ENCODE data around the gene C1QTNF1. TPM values are rescaled to one million over a fixed set of nuclear protein-coding genes. Genes with fewer than 3 reads are reported as not detected.

The C1QTNF1 gene
- total RNA-seq, 1 donor from 2014 or later: not detected

GRCh38 chr17:79077587-79077986 is 53.6 kb downstream of the C1QTNF1 start:
- intact Hi-C loops (cut with micrococcal nuclease): no loop called here

DNA sequence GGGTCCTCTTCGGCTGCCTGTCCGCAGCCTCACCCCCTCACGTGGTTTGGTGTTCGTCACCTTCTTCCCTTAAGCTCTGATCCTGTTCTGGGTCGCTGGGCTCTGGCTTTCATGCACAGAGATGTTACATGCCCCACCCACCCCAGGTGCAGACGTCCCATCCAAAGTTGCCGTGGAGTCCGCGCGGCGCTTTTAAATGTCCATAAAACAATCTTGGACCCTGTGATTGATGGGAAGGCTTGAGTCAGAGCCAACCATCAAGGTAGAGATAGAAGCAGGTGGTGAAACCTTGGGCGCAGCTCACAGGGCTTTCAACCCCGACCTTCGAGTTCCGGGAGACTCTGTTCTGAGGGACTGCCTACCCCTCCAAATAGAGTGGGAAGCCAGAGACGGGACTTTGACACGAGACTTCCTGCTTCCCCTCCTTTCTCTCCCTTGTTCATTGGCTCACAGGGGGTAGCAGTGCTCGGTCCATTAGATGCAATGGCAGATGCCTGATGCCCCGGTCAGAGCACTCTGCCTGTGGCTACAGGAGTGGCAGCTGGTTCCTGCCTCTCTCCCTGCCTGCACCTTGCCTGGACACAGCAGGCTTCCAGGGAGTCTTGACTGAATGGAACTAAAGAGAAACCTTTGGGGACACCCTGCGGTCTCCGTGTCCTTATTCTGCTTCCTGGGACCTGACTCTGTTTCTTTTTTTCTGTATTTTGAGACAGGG is 54.7 kb downstream of the C1QTNF1 start:
- intact Hi-C loops (cut with micrococcal nuclease): no loop called here

DNA sequence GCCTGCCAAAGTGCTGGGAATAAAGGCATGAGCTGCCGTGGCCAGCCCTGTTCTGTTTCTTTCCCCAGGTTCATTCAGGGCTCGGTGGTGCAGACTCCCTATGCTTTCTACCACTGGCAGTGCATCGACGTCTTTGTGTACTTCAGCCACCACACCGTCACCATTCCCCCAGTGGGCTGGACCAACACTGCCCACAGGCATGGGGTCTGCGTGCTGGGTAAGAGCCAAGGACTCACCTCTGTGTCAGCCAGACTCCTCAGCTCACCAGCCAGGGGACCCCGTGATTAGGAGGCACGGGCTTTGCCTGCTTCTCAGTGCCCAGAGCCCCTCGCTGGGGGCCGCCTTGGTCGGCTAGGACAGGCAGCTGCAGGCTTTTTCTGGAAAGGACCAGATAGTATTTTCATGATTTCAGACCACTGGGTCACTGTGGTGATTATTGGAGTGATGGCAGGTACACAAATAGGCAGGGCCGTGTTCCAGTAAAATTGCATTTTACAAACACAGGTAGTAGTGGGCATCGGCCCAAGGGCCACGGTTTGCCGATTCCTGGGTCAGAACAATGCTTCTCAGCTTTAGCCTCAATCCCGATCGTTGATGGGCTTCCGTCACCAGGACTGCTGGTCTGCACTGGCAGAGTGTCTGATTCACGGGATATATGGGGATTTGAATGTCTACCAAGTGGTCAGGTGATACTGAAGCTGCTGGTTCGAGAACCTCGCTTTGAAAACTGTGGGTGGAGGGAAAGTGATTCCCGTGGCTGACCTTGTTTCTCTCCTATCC is 55.6 kb downstream of the C1QTNF1 start:
- intact Hi-C loops (cut with micrococcal nuclease): no loop called here

DNA sequence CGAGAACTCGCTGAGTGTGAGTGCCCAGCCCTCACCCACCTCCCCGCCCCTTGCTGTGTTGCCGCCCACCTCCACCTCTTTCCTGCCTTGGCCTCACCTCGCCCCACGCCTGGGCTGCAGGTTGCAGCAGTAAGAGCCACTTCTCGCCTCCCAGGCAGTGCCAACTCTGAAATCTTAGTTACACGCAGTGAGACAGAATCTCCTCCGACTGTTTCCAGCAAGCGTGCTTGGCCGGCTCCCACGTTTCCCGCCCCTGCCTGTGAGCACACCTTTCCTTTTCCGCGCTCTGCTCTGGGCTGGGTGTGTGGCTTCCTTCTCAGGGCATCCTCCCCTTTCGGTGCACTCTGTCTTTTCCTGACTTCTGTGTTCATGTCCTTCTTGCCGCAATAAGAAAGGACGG is 56.4 kb downstream of the C1QTNF1 start:
- intact Hi-C loops (cut with micrococcal nuclease): no loop called here

- intact Hi-C loops (cut with micrococcal nuclease): no loop called here
Measured at GRCh38 chr17:79080761-79081290, 56.9 kb downstream of the C1QTNF1 start.

DNA sequence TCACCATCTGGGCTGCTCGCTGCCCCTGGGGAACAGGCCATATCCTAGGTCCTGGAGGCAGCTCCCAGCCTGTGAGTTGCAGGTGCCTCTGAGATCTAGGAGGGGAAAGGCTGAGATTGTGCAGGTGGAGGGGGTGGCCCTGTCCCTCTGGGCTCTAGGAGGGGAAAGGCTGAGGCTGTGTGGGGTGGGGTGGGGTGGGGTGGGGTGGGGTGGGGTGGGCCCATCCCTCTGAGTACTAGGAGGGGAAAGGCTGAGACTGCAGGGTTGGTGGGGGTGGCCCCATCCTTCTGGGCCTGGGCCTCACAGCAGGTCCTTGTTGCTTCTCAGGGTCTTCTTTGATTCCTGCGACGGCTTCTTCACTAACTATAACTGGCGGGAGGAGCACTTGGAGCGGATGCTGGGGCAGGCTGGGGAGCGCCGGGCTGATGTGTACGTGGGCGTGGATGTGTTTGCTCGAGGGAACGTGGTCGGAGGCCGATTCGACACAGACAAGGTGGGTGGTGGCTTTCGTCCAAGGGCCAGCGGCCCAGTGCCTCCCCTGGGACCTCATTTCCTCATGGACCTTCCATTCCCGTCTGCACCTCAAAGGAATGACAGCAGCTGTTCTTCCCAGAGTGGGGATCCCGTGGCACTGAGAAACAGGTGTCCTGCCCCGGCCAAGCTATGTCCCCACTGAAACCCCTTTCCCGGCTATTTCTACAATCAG is 57.8 kb downstream of the C1QTNF1 start:
- intact Hi-C loops (cut with micrococcal nuclease): no loop called here

GRCh38 chr17:79082311-79083190 is 58.6 kb downstream of the C1QTNF1 start:
- intact Hi-C loops (cut with micrococcal nuclease): no loop called here

DNA sequence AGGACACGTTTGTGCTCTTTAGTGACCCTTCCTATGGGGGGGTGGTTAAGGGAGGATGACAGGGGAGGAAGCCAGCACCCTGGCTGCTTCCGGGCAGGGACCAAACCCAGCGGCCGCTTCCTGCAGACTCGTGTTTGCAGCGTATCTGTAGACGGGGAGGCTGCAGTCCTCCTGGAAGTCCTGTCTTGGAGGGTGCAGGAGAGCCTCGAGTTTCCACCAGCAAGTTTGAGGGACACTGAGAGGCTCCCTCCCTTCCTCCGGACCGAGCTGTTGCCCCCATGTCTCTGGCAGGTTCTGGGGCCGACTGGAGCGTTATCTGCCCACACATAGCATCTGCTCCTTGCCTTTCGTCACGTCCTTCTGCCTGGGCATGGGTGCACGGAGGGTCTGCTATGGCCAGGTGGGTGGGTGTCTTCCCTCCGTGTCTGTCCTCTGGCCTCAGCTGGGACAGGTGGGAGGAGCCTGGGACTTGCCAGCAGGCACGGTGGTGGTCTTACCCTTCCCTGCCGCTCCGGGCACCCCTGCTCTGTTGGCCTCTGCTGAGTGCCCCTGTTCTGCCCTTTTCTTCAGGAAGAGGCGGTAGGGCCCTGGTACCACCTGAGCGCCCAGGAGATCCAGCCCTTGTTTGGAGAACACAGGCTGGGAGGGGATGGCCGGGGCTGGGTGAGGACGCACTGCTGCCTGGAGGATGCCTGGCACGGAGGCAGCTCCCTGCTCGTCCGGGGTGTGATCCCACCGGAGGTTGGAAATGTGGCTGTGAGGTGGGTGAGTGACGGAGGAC is 59.4 kb downstream of the C1QTNF1 start:
- intact Hi-C loops (cut with micrococcal nuclease): no loop called here

- intact Hi-C loops (cut with micrococcal nuclease): loop anchor here (5.0 kb wide), 1 partner anchor 623 kb away; no protein-coding TSS in a partner anchor
Measured at GRCh38 chr17:79084291-79085153, 60.6 kb downstream of the C1QTNF1 start.

DNA sequence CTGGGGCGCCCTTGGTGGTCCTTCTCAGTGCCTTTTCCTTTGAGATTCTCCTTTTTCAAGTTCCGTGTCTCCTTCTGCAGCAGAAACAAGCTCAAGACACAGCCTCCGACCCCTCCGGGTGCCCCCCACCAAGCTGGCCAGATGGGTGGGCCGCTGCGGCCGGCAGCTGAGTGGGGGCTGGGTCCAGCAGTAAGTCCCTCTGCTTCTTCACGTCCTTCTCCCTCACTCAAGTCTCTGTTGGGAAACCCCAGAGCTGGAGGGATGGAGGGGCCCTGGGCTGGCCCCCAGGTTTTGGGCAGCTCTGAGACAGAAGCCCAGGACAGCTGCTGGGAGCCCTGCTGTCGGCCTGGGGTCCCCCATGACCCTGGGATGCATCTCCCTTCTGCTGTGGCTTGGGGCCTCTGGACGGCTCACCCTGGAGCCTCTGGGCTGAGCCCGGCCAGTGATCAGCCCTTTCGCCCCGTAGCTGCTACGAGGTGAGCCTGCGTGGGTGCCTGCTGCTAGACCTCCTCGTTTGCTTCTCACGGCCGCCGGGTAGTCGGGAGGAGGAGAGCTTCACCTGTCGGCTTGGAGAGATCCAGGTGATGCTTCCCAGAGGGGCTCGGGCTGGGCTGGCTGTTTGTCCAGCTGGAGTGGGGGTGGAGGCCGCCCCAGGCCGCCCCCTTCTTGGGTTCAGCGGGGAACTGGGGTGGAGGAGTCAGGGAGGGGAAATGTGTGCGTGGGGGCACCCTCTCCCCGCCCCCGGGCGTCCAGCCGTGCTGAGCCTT is 61.4 kb downstream of the C1QTNF1 start:
- intact Hi-C loops (cut with micrococcal nuclease): loop anchor here (5.0 kb wide), 1 partner anchor 622 kb away; no protein-coding TSS in a partner anchor

DNA sequence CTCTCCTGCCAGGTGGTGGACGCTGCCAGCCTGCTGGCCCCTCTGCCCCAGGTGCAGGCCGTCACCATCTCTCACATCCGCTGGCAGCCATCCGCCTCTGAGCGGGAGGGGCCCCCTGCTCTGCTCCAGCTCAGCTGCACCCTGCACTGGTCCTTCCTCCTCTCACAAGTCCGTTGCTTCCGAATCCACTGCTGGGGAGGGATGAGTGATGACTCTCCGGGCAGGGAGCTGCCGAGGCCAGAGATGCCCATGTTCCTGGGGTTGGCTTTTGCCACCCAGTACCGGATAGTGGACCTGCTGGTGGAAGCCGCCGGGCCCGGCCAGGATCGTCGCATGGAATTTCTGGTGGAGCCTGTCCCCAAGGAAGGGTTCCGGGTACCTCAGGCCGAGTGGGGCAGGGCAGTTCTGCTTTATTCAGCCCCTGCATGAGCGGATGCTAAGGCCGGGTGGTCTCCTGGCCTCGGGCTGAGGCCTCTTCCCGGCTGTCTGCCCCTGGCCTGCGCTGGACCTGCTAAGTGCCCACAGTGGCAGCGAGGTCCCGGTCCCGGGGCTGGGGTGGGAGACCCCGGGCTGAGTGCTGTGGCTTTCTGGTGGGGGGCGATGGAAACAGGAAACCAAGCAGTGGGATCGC is 62.1 kb downstream of the C1QTNF1 start:
- intact Hi-C loops (cut with micrococcal nuclease): loop anchor here (5.0 kb wide), 1 partner anchor 621 kb away; no protein-coding TSS in a partner anchor

GRCh38 chr17:79086609-79087427 is 62.8 kb downstream of the C1QTNF1 start:
- intact Hi-C loops (cut with micrococcal nuclease): loop anchor here (1.0 to 5.0 kb wide), 2 partner anchors 306 to 620 kb away; no protein-coding TSS in a partner anchor

DNA sequence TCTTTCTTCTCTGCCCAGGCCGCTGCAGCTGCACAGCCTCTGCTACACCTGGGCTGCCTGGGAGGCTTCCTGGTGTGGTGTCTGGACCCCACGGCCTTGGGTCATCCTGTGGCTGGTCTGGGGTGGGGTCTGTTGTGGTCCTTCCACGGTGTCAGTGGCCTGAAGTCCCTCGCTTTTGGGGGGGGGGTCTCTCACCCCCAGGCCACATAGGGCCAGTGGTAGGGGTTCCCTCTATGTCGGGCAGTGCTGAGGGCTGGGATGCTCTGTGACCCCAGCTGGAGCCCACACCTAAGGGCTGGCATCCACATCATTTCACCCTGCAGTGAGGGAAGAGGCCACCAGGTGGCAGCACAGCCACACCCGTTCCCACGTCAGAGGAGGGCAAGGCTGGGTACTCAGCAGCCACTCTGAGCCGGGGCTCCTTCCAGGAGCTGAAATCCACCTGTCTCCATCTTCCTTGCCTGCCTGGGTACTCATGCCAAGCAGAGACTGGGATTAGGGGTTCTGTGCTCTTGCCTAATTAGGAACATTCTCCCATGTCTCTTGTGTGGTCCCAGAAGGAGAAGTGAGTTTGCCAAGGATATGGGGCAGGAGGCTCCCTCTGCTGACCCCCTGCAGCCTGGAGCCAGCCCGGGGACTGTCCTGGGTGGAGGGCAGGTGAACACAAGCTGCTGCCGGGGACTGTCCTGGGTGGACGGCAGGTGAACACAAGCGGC is 63.6 kb downstream of the C1QTNF1 start:
- intact Hi-C loops (cut with micrococcal nuclease): loop anchor here (1.0 to 5.0 kb wide), 2 partner anchors 306 to 620 kb away; no protein-coding TSS in a partner anchor

- intact Hi-C loops (cut with micrococcal nuclease): loop anchor here (5.0 kb wide), 1 partner anchor 619 kb away; no protein-coding TSS in a partner anchor
Measured at GRCh38 chr17:79088247-79088996, 64.5 kb downstream of the C1QTNF1 start.

- intact Hi-C loops (cut with micrococcal nuclease): loop anchor here (5.0 kb wide), 1 partner anchor 618 kb away; no protein-coding TSS in a partner anchor
Measured at GRCh38 chr17:79088997-79089328, 65.0 kb downstream of the C1QTNF1 start.
